DOHH2 (cell line): ENCODE data around the gene PLS3.

ENCODE experiments used
- H3F3A ChIP-seq: fragments of 200-600 bp; sonication (generic), shearing (Covaris generic); 2 replicates; pipeline ENCODE4 v1.6.0; 2016; ENCODE audit warnings: antibody characterized with exemption, mild to moderate bottlenecking; ENCODE audit not compliant: control insufficient read depth, insufficient read depth
- H3K27ac ChIP-seq: fragments of 200-600 bp; sonication (generic); 2 replicates; pipeline ENCODE4 v1.5.1; 2014; ENCODE audit warnings: low read depth, mild to moderate bottlenecking, low read length, moderate library complexity
- H3K27me3 ChIP-seq: fragments of 200-600 bp; sonication (generic); 2 replicates; pipeline ENCODE4 v1.6.1; 2014; ENCODE audit warnings: mild to moderate bottlenecking, low read length, mixed read lengths; ENCODE audit not compliant: control insufficient read depth
- H3K36me3 ChIP-seq: fragments of 200-600 bp; sonication (generic); 2 replicates; pipeline ENCODE4 v1.6.1; 2014; ENCODE audit warnings: mild to moderate bottlenecking, low read length, moderate library complexity, mixed read lengths; ENCODE audit not compliant: control insufficient read depth
- H3K4me1 ChIP-seq: fragments of 200-600 bp; sonication (generic); 2 replicates; pipeline ENCODE4 v1.6.1; 2014; ENCODE audit warnings: mild to moderate bottlenecking, low read length, mixed read lengths; ENCODE audit not compliant: control insufficient read depth
- H3K4me2 ChIP-seq: fragments of 200-600 bp; sonication (generic); 2 replicates; pipeline ENCODE4 v1.6.0; 2014; ENCODE audit warnings: mild to moderate bottlenecking, low read length, moderate library complexity
- H3K4me3 ChIP-seq: fragments of 200-600 bp; sonication (generic); 2 replicates; pipeline ENCODE4 v1.5.1; 2014; ENCODE audit warnings: mild to moderate bottlenecking, low read length, mixed read lengths
- H3K79me2 ChIP-seq: fragments of 200-600 bp; sonication (generic); 2 replicates; pipeline ENCODE4 v1.6.1; 2014; ENCODE audit warnings: mild to moderate bottlenecking, low read length, mixed read lengths; ENCODE audit not compliant: control insufficient read depth
- H3K9me2 ChIP-seq: fragments of 200-600 bp; sonication (generic); replicated peaks from 2 replicates; pipeline ENCODE4 v1.6.1; 2014; ENCODE audit warnings: mild to moderate bottlenecking, low read length, mixed read lengths; ENCODE audit not compliant: control insufficient read depth
- H3K9me3 ChIP-seq: fragments of 200-600 bp; sonication (generic); 2 replicates; pipeline ENCODE4 v1.6.1; 2014; ENCODE audit warnings: antibody characterized with exemption, low read length, mixed read lengths; ENCODE audit not compliant: control insufficient read depth, insufficient read depth
- H4K20me1 ChIP-seq: fragments of 200-600 bp; sonication (generic); 2 replicates; pipeline ENCODE4 v1.6.0; 2014; ENCODE audit warnings: low read depth, mild to moderate bottlenecking, antibody characterized with exemption, low read length, moderate library complexity; ENCODE audit not compliant: control insufficient read depth, insufficient read depth
- CTCF ChIP-seq: fragments of 200-600 bp; sonication (generic); IDR thresholded peaks from one replicate; pipeline ENCODE4 v1.5.1; 2014; ENCODE audit warnings: antibody characterized with exemption, mild to moderate bottlenecking, low read depth, low read length; ENCODE audit not compliant: poor library complexity, severe bottlenecking
- EZH2phosphoT487 ChIP-seq: fragments of 200-600 bp; sonication (generic); IDR thresholded peaks from 2 replicates; pipeline ENCODE4 v1.6.1; 2017; ENCODE audit warnings: borderline replicate concordance, mild to moderate bottlenecking, antibody characterized with exemption, low read length, moderate library complexity, mixed read lengths

Gene PLS3

GRCh38 chrX:115560978-115561604 lies at the start of gene PLS3:
TSS of gene PLS3 (plus strand) at chrX:115561174. CDS start at chrX:115610251, 49,077 bp downstream.
- H3K27ac ChIP-seq: no peak within 1 kb of the TSS
- H3K4me1 ChIP-seq: no peaks in the 10 kb centered on the region
- no peaks in the 10 kb centered on the region for H3K9me3 ChIP-seq
- no peaks in the 10 kb centered on the region for H3K27me3 ChIP-seq
- H3K79me2 ChIP-seq: no peaks in the 10 kb centered on the region
- H3K4me2 ChIP-seq: no peak within 1 kb of the TSS
- H4K20me1 ChIP-seq: no peaks in the 10 kb centered on the region
- H3F3A ChIP-seq: no peaks in the 10 kb centered on the region
- H3K4me3 ChIP-seq: no peak within 1 kb of the TSS
- H3K9me2 ChIP-seq: no peaks in the 10 kb centered on the region
- TF ChIP-seq CTCF: no peak
- no peak for TF ChIP-seq EZH2phosphoT487
- no peaks in the 10 kb centered on the region for H3K36me3 ChIP-seq

GRCh38 chrX:115518113-115518512 lies 42.9 kb upstream of the PLS3 start:
- Histone ChIP-seq H3K27me3 (no peaks in the 10 kb centered on the region), H3K27ac (no peak overlapping the region), H3K4me3 (no peak overlapping the region), H3K4me1 (no peaks in the 10 kb centered on the region), H3K79me2 (no peaks in the 10 kb centered on the region), H3F3A (no peaks in the 10 kb centered on the region), H4K20me1 (no peaks in the 10 kb centered on the region), H3K36me3 (no peaks in the 10 kb centered on the region), H3K9me3 (no peaks in the 10 kb centered on the region), H3K9me2 (no peaks in the 10 kb centered on the region), H3K4me2 (no peak overlapping the region)
- TF ChIP-seq EZH2phosphoT487: no peak
- no peak for TF ChIP-seq CTCF

GRCh38 chrX:115521741-115522140 lies 39.2 kb upstream of the PLS3 start:
- Histone ChIP-seq H3K4me1 (no peaks in the 10 kb centered on the region), H3K27ac (no peak overlapping the region), H3K4me2 (no peak overlapping the region), H3K9me3 (no peaks in the 10 kb centered on the region), H3F3A (no peaks in the 10 kb centered on the region), H3K36me3 (no peaks in the 10 kb centered on the region), H4K20me1 (no peaks in the 10 kb centered on the region), H3K27me3 (no peaks in the 10 kb centered on the region), H3K9me2 (no peaks in the 10 kb centered on the region), H3K79me2 (no peaks in the 10 kb centered on the region), H3K4me3 (no peak overlapping the region)
- TF ChIP-seq CTCF: no peak
- TF ChIP-seq EZH2phosphoT487: no peak
